Right lobe of liver (tissue), 6 donors: ENCODE measurements around the gene TTBK2. TPM values are rescaled to one million over a fixed set of nuclear protein-coding genes. Genes with fewer than 3 reads are reported as not detected.

Experiments
- ATAC-seq, 4 donors: fragments of 200-7000 bp; cut with Tn5 transposase; one replicate each; pipeline ENCODE4 v1.9.1; 2020; ENCODE audit warnings: mild to moderate bottlenecking in 4 of 4, moderate library complexity in 4 of 4
- DNase-seq, 3 donors: peaks; one replicate each; pipeline ENCODE4 v3.0.0-alpha.2; 2020
- H3K27ac ChIP-seq, 3 donors: fragments of 200-600 bp; one replicate each; pipeline ENCODE4 v1.8.0; 2022
- H3K27me3 ChIP-seq, 2 donors: fragments of 200-600 bp; one replicate each; pipeline ENCODE4 v1.8.0; 2022
- H3K36me3 ChIP-seq, 4 donors: fragments of 200-600 bp; sonication (generic) in 1 of 4; one replicate each; pipeline versions ENCODE4 v1.5.1 to v1.8.0; 2017 to 2022; ENCODE audit warnings: control low read depth in 1 of 4
- H3K4me1 ChIP-seq, 4 donors: fragments of 200-600 bp; sonication (generic) in 1 of 4; one replicate each; pipeline versions ENCODE4 v1.5.1 to v1.8.0; 2017 to 2022; ENCODE audit warnings: control low read depth in 1 of 4
- H3K4me3 ChIP-seq, 3 donors: fragments of 200-600 bp; one replicate each; pipeline ENCODE4 v1.8.0; 2022
- H3K9me3 ChIP-seq, 4 donors: fragments of 200-600 bp; sonication (generic) in 1 of 4; one replicate each; pipeline versions ENCODE4 v1.5.1 to v1.8.0; 2017 to 2022; ENCODE audit warnings: control low read depth in 1 of 4
- POLR2A ChIP-seq: fragments of 450-650 bp; IDR thresholded peaks from one replicate; pipeline ENCODE4 v1.6.1; 2017; ENCODE audit warnings: antibody characterized with exemption, mild to moderate bottlenecking
- WGBS: methylation state at CpG from one replicate; pipeline ENCODE4 v1.1.6; 2018; ENCODE audit warnings: low coverage, low lambda C conversion rate; ENCODE audit not compliant: insufficient coverage; ENCODE audit errors: missing lambda C conversion rate; 5-methylcytosine and 5-hydroxymethylcytosine counted together
- intact Hi-C, 2 donors: fragments of 100-400 bp; cut with DNase I; formaldehyde crosslinking; loops; one replicate each; pipeline versions ENCODE4 v1.11.2 to v1.14.1; 2022
- total RNA-seq, 6 experiments: library from RNA; depleted of rRNA in 2 of 6; stranded (reverse); fragments of >200 nt in 2 of 6; fragmentation: NEBNext Ultra II Directional in 3 of 6; extraction: Animal tissue kit (Norgen Biotek cat#: 25700) in 3 of 6; gene quantifications; one replicate each; pipeline versions ENCODE4 v1.1.0 to v1.2.4, GENCODE V29; 2016 to 2023
- TF ChIP-seq, protein P1 (sequence below), 4 donors: fragments of 200-600 bp in 3 of 4; fragments of 450-650 bp in 1 of 4; IDR thresholded peaks; one replicate each; pipeline versions ENCODE4 v1.5.1 to v1.8.0; 2016 to 2022; ENCODE audit warnings: antibody characterized with exemption in 4 of 4, mild to moderate bottlenecking in 2 of 4
- donor health status: DM: no; HTN: yes; CAD: no.
- donor health status: DM: no; HTN: no; CAD: no.
- donor health status: DM: no; HTN: no; CAD: no.
- donor health status: DM: no; HTN: yes; CAD: no.
- donor health status: DM: no; HTN: yes; CAD: no.

The TTBK2 gene
- total RNA-seq, 6 experiments from 2014 or later: 4.9 to 6.8 (median 5.5) TPM

DNA sequence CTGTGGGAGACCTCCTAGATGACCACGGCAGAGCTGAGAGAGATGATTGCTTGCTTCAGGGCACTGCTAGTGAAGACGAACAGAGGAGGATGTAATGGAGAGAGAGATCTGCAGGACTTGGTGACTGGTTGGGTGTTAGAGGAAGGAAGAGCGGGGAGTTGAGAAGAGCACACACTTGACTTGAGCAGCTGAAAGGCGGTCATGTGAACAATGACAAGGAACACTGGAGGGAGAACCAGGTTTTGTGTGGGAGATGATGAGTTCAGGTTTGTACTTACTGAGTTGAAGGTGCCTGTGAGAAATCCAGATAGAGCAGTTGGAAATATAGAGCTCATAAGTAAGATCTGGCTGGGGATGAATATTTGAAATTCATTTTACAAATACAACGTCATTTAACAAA, 224.0 kb downstream of the TTBK2 start:
- Histone ChIP-seq H3K9me3 (no peaks in the 10 kb centered on the region), H3K4me1 (no peaks in the 10 kb centered on the region), H3K36me3 (no peaks in the 10 kb centered on the region), H3K27me3 (no peaks in the 10 kb centered on the region), H3K4me3 (no peak overlapping the region), H3K27ac (no peak overlapping the region)
- ATAC-seq (no peak), DNase-seq (no peak)
- 87% methylated on average over 4 of the region's 5 CpGs for WGBS
- TF ChIP-seq POLR2A: no peak
- TF ChIP-seq, protein P1, sequence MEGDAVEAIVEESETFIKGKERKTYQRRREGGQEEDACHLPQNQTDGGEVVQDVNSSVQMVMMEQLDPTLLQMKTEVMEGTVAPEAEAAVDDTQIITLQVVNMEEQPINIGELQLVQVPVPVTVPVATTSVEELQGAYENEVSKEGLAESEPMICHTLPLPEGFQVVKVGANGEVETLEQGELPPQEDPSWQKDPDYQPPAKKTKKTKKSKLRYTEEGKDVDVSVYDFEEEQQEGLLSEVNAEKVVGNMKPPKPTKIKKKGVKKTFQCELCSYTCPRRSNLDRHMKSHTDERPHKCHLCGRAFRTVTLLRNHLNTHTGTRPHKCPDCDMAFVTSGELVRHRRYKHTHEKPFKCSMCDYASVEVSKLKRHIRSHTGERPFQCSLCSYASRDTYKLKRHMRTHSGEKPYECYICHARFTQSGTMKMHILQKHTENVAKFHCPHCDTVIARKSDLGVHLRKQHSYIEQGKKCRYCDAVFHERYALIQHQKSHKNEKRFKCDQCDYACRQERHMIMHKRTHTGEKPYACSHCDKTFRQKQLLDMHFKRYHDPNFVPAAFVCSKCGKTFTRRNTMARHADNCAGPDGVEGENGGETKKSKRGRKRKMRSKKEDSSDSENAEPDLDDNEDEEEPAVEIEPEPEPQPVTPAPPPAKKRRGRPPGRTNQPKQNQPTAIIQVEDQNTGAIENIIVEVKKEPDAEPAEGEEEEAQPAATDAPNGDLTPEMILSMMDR (IDR thresholded peaks at IDR 0.05): no peak
- intact Hi-C loops: loop anchor here in 1 of 2 donors (10.0 kb wide), 1 partner anchor 228 kb away; the partner anchor contains the start of gene TTBK2

DNA sequence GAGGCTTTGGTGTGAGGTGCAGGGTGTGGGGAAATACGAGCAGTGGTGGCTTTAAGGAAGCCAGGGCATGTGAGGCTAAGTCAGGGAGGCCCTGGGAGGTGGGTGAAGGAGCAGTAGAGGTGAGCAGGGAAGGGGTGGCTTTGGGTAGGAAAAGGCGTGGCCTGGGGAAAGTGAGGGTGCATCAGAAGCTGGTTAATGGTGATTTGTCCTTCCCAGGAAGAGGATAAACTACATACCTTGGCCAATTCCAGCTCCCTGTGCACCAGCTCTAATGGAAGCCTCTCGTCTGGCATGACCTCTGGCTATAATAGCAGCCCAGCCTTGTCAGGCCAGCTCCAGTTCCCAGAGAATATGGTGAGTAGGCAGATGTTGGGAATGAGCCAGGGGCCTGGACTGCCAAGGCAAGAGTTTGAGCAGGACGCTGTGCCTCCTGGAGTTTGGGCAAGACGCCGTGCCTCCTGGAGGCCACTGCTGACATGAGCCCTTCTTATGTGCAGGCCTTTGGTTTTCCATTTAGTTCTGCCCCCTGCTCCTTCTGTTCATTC, 225.0 kb downstream of the TTBK2 start:
- DNase-seq (no peak), ATAC-seq (no peak)
- Histone ChIP-seq H3K36me3 (no peaks in the 10 kb centered on the region), H3K4me3 (no peak overlapping the region), H3K27me3 (no peaks in the 10 kb centered on the region), H3K27ac (no peak overlapping the region), H3K9me3 (no peaks in the 10 kb centered on the region), H3K4me1 (no peaks in the 10 kb centered on the region)
- TF ChIP-seq, protein P1 (IDR thresholded peaks at IDR 0.05): no peak
- no peak for TF ChIP-seq POLR2A
- WGBS: 84% methylated on average over 3 of the region's 6 CpGs
- intact Hi-C loops: loop anchor here in 1 of 2 donors (10.0 kb wide), 1 partner anchor 229 kb away; the partner anchor contains the start of gene TTBK2

DNA sequence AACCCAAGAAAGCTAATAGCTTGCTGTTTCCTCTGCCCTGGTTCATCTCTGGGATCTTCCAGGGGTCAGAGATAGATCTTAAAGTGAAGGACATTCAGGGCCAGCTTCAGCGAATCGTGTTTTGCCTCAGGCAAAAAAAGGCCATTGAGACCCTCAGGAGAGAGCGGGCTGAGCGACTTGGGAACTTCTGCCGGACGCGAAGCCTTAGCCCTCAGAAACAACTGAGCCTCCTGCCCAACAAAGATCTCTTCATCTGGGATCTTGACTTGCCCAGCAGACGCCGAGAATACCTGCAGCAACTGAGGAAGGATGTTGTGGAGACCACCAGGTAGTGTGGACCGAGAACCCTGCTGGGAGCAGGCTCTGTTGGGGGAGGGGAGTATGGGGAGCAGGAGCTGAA, 226.2 kb downstream of the TTBK2 start:
- TF ChIP-seq POLR2A: no peak
- TF ChIP-seq, protein P1 (IDR thresholded peaks at IDR 0.05): no peak
- H3K9me3 ChIP-seq: no peaks in the 10 kb centered on the region
- H3K27me3 ChIP-seq: no peaks in the 10 kb centered on the region
- no peaks in the 10 kb centered on the region for H3K36me3 ChIP-seq
- WGBS: 88% methylated on average over 6 of the region's 10 CpGs
- no peak overlapping the region for H3K4me3 ChIP-seq
- no peak overlapping the region for H3K27ac ChIP-seq
- ATAC-seq (no peak), DNase-seq (no peak)
- H3K4me1 ChIP-seq: no peaks in the 10 kb centered on the region
- intact Hi-C loops: loop anchor here in 1 of 2 donors (10.0 kb wide), 1 partner anchor 230 kb away; the partner anchor contains the start of gene TTBK2

DNA sequence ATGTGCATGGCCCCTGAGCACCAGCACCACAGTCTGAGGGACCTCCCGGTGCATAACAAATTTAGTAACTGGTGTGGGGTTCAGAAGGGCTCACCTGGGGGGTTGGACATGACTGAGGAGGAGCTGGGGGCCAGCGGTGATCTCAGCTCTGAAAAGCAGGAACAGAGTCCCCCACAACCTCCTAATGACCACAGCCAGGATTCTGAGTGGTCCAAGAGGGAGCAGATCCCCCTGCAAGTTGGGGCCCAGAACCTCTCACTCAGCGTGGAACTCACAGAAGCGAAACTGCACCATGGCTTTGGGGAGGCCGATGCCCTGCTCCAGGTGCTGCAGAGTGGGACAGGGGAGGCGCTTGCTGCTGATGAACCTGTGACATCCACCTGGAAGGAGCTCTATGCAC, 226.6 kb downstream of the TTBK2 start:
- no peak for TF ChIP-seq POLR2A
- TF ChIP-seq, protein P1 (IDR thresholded peaks at IDR 0.05): no peak
- Histone ChIP-seq H3K9me3 (no peaks in the 10 kb centered on the region), H3K4me1 (no peaks in the 10 kb centered on the region), H3K27me3 (no peaks in the 10 kb centered on the region), H3K4me3 (no peak overlapping the region), H3K27ac (no peak overlapping the region), H3K36me3 (no peaks in the 10 kb centered on the region)
- no peak for ATAC-seq
- WGBS: no CpG with 5 or more reads among the region's 6 CpGs
- DNase-seq: no peak
- intact Hi-C loops: loop anchor here in 1 of 2 donors (10.0 kb wide), 1 partner anchor 231 kb away; the partner anchor contains the start of gene TTBK2
